T-cell (primary cell): ENCODE measurements around the gene PMVK. TPM values are rescaled to one million over a fixed set of nuclear protein-coding genes. Genes with fewer than 3 reads are reported as not detected.
A peak's percentile ranks its signal among the peaks of the same experiment; 100 is the strongest.
"Not testable (repeated sequence)": the region's sequence is repeated elsewhere in the genome, so short reads cannot be mapped to it uniquely, and the experiment has no call there.

Experiments
- ATAC-seq, 4 experiments: fragments of 200-7000 bp in 3 of 4; fragments of 150-1000 bp in 1 of 4; cut with Tn5 transposase; replicated peaks in 1 of 4; 1 replicate in 3 of 4; 2 replicates in 1 of 4; pipeline ENCODE4 v1.10.0; 2021; ENCODE audit warnings: moderate library complexity in 3 of 4, mild to moderate bottlenecking in 2 of 4, moderate number of reproducible peaks in 1 of 4
- CTCF ChIA-PET, 2 donors: fragments of 300-600 bp; sonication (Branson Sonifier 250); formaldehyde crosslinking; loops; one replicate each; lab custom pipeline; 2022; ENCODE audit warnings: antibody characterized with exemption in 2 of 2; lab: Charles Lee
- POLR2A ChIA-PET, 2 donors: fragments of 300-600 bp; sonication (Branson Sonifier 250); formaldehyde crosslinking; loops; one replicate each; lab custom pipeline; 2022; ENCODE audit warnings: antibody characterized with exemption in 2 of 2; lab: Charles Lee
- DNase-seq, 35 experiments: peaks; one replicate each; pipeline versions ENCODE4 v3.0.0 to v3.0.0-alpha.2; 2013 to 2023
- H3K27ac ChIP-seq: one replicate; pipeline ENCODE4 v1.5.1; 2013; ENCODE audit warnings: low read length
- H3K27me3 ChIP-seq, 2 experiments: replicated peaks in 1 of 2; 1 replicate in 1 of 2; 2 replicates in 1 of 2; pipeline versions ENCODE4 v1.6.1 to v1.7.0; 2013; ENCODE audit warnings: low read length in 1 of 2, mixed read lengths in 1 of 2; ENCODE audit not compliant: control insufficient read depth in 2 of 2, insufficient read depth in 2 of 2; ENCODE audit errors: extremely low read depth in 1 of 2
- H3K36me3 ChIP-seq, 2 donors: 1 replicate in 1 of 2; 2 replicates in 1 of 2; pipeline versions ENCODE4 v1.6.1 to v1.7.0; 2013; ENCODE audit warnings: low read length in 1 of 2; ENCODE audit not compliant: control insufficient read depth in 2 of 2, insufficient read depth in 1 of 2; ENCODE audit errors: extremely low read depth in 1 of 2
- H3K4me1 ChIP-seq, 2 experiments: 1 replicate in 1 of 2; 2 replicates in 1 of 2; pipeline versions ENCODE4 v1.6.1 to v1.7.0; 2013; ENCODE audit warnings: low read length in 2 of 2, mixed read lengths in 1 of 2; ENCODE audit not compliant: insufficient read depth in 2 of 2, control insufficient read depth in 1 of 2; ENCODE audit errors: extremely low read depth in 1 of 2
- H3K4me3 ChIP-seq, 2 donors: 1 replicate in 1 of 2; 2 replicates in 1 of 2; pipeline versions ENCODE4 v1.5.1 to v1.7.0; 2013; ENCODE audit warnings: mild to moderate bottlenecking in 2 of 2, low read length in 1 of 2, moderate library complexity in 1 of 2; ENCODE audit not compliant: control insufficient read depth in 1 of 2; ENCODE audit errors: extremely low read depth in 1 of 2
- H3K9me3 ChIP-seq: 2 replicates; pipeline ENCODE4 v1.7.0; 2013
- H3K27ac Mint-ChIP-seq, 2 donors: one replicate each; pipeline ENCODE4 v1.8.0; 2020 to 2021; ENCODE audit warnings: mild to moderate bottlenecking in 2 of 2, mixed read lengths in 2 of 2
- H3K27me3 Mint-ChIP-seq, 2 donors: one replicate each; pipeline ENCODE4 v1.8.0; 2021 to 2022; ENCODE audit warnings: mixed read lengths in 2 of 2
- H3K36me3 Mint-ChIP-seq: one replicate; pipeline ENCODE4 v1.8.0; 2021; ENCODE audit warnings: mixed read lengths
- H3K4me1 Mint-ChIP-seq, 3 donors: one replicate each; pipeline ENCODE4 v1.8.0; 2020 to 2022; ENCODE audit warnings: mixed read lengths in 3 of 3, mild to moderate bottlenecking in 1 of 3
- H3K4me3 Mint-ChIP-seq, 3 donors: one replicate each; pipeline ENCODE4 v1.8.0; 2020 to 2022; ENCODE audit warnings: mild to moderate bottlenecking in 3 of 3, mixed read lengths in 3 of 3, moderate library complexity in 3 of 3
- H3K9me3 Mint-ChIP-seq, 3 donors: one replicate each; pipeline ENCODE4 v1.8.0; 2020 to 2022; ENCODE audit warnings: mixed read lengths in 3 of 3
- WGBS: methylation state at CpG from one replicate; pipeline ENCODE4 v1.1.5; 2013; ENCODE audit warnings: missing lambda C conversion rate; ENCODE audit not compliant: insufficient coverage; 5-methylcytosine and 5-hydroxymethylcytosine counted together
- total RNA-seq, 35 experiments: library from RNA in 6 of 35; stranded (reverse) in 6 of 35; fragments of 120-200 nt in 1 of 35; gene quantifications; one replicate each; pipeline versions ENCODE4 v1.2.1 to v1.2.4 and lab custom pipeline; 2013 to 2026

The PMVK gene
- total RNA-seq, 5 donors from 2014 or later (not counting 1 experiment from before 2014, with no cell fraction given) = 12.6 to 24.9 (median 22.4) TPM

DNA sequence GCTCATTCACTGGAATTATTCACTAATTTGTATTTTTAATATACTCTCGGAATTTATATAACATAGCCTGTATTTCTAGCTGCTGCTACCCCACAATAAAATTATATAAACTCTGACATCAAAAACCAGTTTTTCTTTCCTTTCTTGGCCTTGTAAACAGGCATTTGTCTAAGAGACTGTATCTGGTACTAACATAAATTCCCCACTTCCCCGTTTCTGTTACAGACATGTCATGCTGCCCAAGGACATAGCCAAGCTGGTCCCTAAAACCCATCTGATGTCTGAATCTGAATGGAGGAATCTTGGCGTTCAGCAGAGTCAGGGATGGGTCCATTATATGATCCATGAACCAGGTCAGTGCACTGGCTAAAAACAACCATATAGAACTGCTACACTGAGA lies 41.2 kb upstream of the PMVK start:
- Mint-ChIP-seq H3K27ac (peak overlapping the region; percentile 64), H3K4me1 (peaks cover 0 to 11% (median 3%) of the 10 kb centered on the region in 3 donors)
- WGBS = no CpG with 5 or more reads among the region's 3 CpGs
- H3K4me3 Mint-ChIP-seq, H3K36me3 ChIP-seq, H3K27me3 Mint-ChIP-seq, H3K9me3 Mint-ChIP-seq, POLR2A ChIA-PET, H3K27me3 ChIP-seq, H3K27ac ChIP-seq, H3K9me3 ChIP-seq, H3K4me3 ChIP-seq, ATAC-seq, DNase-seq, CTCF ChIA-PET, H3K36me3 Mint-ChIP-seq: not testable (repeated sequence)
- peaks cover 12 to 31% of the 10 kb centered on the region in 2 experiments for H3K4me1 ChIP-seq

- Histone ChIP-seq H3K9me3 (no peaks in the 10 kb centered on the region), H3K4me3 (peak overlapping the region; percentile 73 to 89), H3K4me1 (peaks cover 8 to 43% of the 10 kb centered on the region in 2 experiments), H3K27ac (peak overlapping the region; percentile 90), H3K27me3 (no peaks in the 10 kb centered on the region), H3K36me3 (peaks cover 0 to 16% of the 10 kb centered on the region in 2 donors)
- Mint-ChIP-seq H3K9me3 (no peaks in the 10 kb centered on the region), H3K4me3 (no peak overlapping the region), H3K27ac (no peak overlapping the region), H3K4me1 (peaks cover 13 to 30% (median 16%) of the 10 kb centered on the region in 3 donors), H3K36me3 (peaks cover 5% of the 10 kb centered on the region), H3K27me3 (no peaks in the 10 kb centered on the region)
- DNase-seq = peak in 20 of 35 experiments; percentile 19 to 65 (median 34)
- ChIA-PET POLR2A (no interaction called here), CTCF (interaction anchor here in 1 of 2 donors (0.6 to 1.7 kb wide), 2 partner anchors 36 to 42 kb away, joined by 4 to 6 read pairs; no protein-coding TSS in a partner anchor)
- 0% methylated on average over 3 of the region's 24 CpGs for WGBS
- ATAC-seq = no peak
Measured at GRCh38 chr1:154975409-154976059, 39.0 kb upstream of the PMVK start.

- peak overlapping the region; percentile 90 for H3K27ac ChIP-seq
- Mint-ChIP-seq H3K36me3 (peaks cover 5% of the 10 kb centered on the region), H3K4me1 (peaks cover 13 to 30% (median 16%) of the 10 kb centered on the region in 3 donors), H3K4me3 (no peak overlapping the region), H3K9me3 (no peaks in the 10 kb centered on the region), H3K27me3 (no peaks in the 10 kb centered on the region), H3K27ac (no peak overlapping the region)
- no peaks in the 10 kb centered on the region for H3K9me3 ChIP-seq
- H3K27me3 ChIP-seq = no peaks in the 10 kb centered on the region
- peaks cover 0 to 21% of the 10 kb centered on the region in 2 donors for H3K36me3 ChIP-seq
- H3K4me1 ChIP-seq = peaks cover 8 to 49% of the 10 kb centered on the region in 2 experiments
- DNase-seq = peak in 34 of 35 experiments; percentile 85 to 97 (median 91)
- ChIA-PET CTCF (interaction anchor here in 1 of 2 donors (0.5 to 2.7 kb wide), 4 partner anchors 37 to 298 kb away, joined by 3 to 13 read pairs (median 4); partner anchors contain the start of gene CLK2), POLR2A (interaction anchor here in 1 of 2 donors (1.1 to 1.6 kb wide), 2 partner anchors 19 to 23 kb away, joined by 5 to 22 read pairs; partner anchors contain the start of gene PBXIP1)
- peak; percentile 49 to 56 (median 55) for ATAC-seq
- peak overlapping the region; percentile 73 to 89 for H3K4me3 ChIP-seq
- under 1% methylated on average over 30 of the region's 30 CpGs for WGBS
Measured at GRCh38 chr1:154974808-154975408, 38.4 kb upstream of the PMVK start.

- no peak within 1 kb of the TSS for H3K4me3 Mint-ChIP-seq
- peaks cover 8 to 51% of the 10 kb centered on the region in 2 experiments for H3K4me1 ChIP-seq
- ChIA-PET POLR2A (interaction anchor here (0.5 to 1.6 kb wide), 8 partner anchors 19 to 1102 kb away, joined by 3 to 22 read pairs (median 6); partner anchors contain the start of gene PBXIP1 (in 1 of the 2)), CTCF (interaction anchor here in 1 of 2 donors (0.5 to 2.7 kb wide), 7 partner anchors 13 to 299 kb away, joined by 3 to 13 read pairs (median 3); partner anchors contain the start of genes CLK2, PBXIP1 and PYGO2)
- DNase-seq (peak; percentile 92 to 99 (median 96)), ATAC-seq (peak; percentile 85 to 90 (median 88))
- no peaks in the 10 kb centered on the region for H3K9me3 ChIP-seq
- H3K27me3 ChIP-seq = no peaks in the 10 kb centered on the region
- peaks cover 17 to 35% (median 18%) of the 10 kb centered on the region in 3 donors for H3K4me1 Mint-ChIP-seq
- H3K27ac ChIP-seq = peak within 1 kb of the TSS; percentile 90
- no peaks in the 10 kb centered on the region for H3K27me3 Mint-ChIP-seq
- peaks cover 0 to 25% of the 10 kb centered on the region in 2 donors for H3K36me3 ChIP-seq
- no peak within 1 kb of the TSS for H3K27ac Mint-ChIP-seq
- H3K36me3 Mint-ChIP-seq = peaks cover 10% of the 10 kb centered on the region
- H3K9me3 Mint-ChIP-seq = no peaks in the 10 kb centered on the region
- H3K4me3 ChIP-seq = peak within 1 kb of the TSS; percentile 73 to 89
- WGBS = under 1% methylated on average over 42 of the region's 47 CpGs
Measured at GRCh38 chr1:154974102-154974807, 37.7 kb upstream of the PMVK start, which contains the start of gene CKS1B. TSS of gene CKS1B (plus strand) at chr1:154974681. CDS start at chr1:154974746, 65 bp downstream.

DNA sequence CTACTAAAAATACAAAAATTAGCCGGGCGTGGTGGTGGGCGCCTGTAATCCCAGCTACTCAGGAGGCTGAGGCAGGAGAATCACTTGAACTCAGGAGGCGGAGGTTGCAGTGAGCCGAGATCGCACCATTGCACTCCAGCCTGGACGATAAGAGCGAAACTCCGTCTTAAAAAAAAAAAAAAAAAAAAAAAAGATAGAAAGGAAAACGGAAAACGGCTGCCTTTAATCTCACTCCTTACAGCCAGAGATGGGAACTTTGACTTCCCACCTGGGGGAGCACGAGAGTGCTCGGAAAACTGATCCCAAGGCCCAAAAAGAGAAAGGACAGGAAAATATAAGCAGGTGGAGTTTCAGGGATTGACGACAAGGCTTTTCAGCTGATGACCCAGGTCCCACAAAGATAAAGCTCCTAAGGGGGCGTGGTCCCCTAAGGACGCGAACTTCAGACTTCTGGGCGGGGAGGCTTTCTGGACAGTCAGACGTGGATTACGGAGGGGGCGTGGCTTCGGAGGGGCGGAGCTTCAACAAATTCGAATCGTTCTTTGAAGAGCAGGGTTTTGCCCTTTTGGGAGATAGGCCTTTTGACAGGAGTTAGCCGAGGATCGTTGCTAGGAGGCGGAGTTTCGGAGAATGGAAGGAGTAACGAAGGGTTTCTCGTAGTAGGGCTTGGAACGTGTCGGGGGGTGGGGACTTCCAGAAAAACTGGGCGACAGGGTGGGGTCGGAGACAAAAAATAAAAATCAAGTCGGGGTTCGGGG lies 37.0 kb upstream of the PMVK start:
- under 1% methylated on average over 22 of the region's 37 CpGs for WGBS
- Mint-ChIP-seq H3K36me3 (peaks cover 11% of the 10 kb centered on the region), H3K9me3 (no peaks in the 10 kb centered on the region), H3K4me3 (no peak overlapping the region), H3K4me1 (peaks cover 21 to 39% (median 24%) of the 10 kb centered on the region in 3 donors), H3K27ac (no peak overlapping the region), H3K27me3 (no peaks in the 10 kb centered on the region)
- ATAC-seq (peak in 3 of 4 experiments; percentile 7 to 12 (median 11)), DNase-seq (peak; percentile 72 to 93 (median 84))
- CTCF ChIA-PET = interaction anchor here (0.6 to 2.7 kb wide), 8 partner anchors 12 to 354 kb away, joined by 3 to 13 read pairs (median 4); partner anchors contain the start of genes PBXIP1 (in 1 of the 2) and PYGO2 (in 1 of the 2)
- peaks cover 8 to 56% of the 10 kb centered on the region in 2 experiments for H3K4me1 ChIP-seq
- no peaks in the 10 kb centered on the region for H3K9me3 ChIP-seq
- H3K4me3 ChIP-seq = peak overlapping the region; percentile 73 to 89
- POLR2A ChIA-PET = interaction anchor here (0.5 to 1.6 kb wide), 9 partner anchors 13 to 1101 kb away, joined by 3 to 22 read pairs (median 6); partner anchors contain the start of gene PBXIP1 (in 1 of the 2)
- peaks cover under 1 to 32% of the 10 kb centered on the region in 2 donors for H3K36me3 ChIP-seq
- peak overlapping the region; percentile 90 for H3K27ac ChIP-seq
- no peaks in the 10 kb centered on the region for H3K27me3 ChIP-seq
